Measurements from ENCODE around the gene SPECC1.

- TF ChIP-seq CTCF (IDR thresholded peaks at IDR 0.05; ENCODE audit: low read length) = no peak
- no peak for TF ChIP-seq EZH2 (IDR thresholded peaks at IDR 0.05; ENCODE audit: borderline replicate concordance, low read length)
Measured at GRCh38 chr17:20205609-20206008, 196.4 kb downstream of the SPECC1 start.

Data from OCI-LY1 (cell line).